ENCODE results near the gene FNDC5.

FNDC5 gene

GRCh38 chr1:32825181-32825580 lies 45.5 kb downstream of the FNDC5 start:
- no peak for DNase-seq
- intact Hi-C loops (cut with DNase I): loop anchor here (10.0 kb wide), 1 partner anchor 260 kb away; the partner anchor contains the start of gene AZIN2

GRCh38 chr1:32818804-32819541 lies 51.7 kb downstream of the FNDC5 start:
- intact Hi-C loops (cut with DNase I): no loop called here
- no peak for DNase-seq

GRCh38 chr1:32817815-32818786 lies 52.6 kb downstream of the FNDC5 start:
- intact Hi-C loops (cut with DNase I): no loop called here
- DNase-seq: peak; percentile 29 to 92 (median 49)

GRCh38 chr1:32817159-32817814 lies 53.4 kb downstream of the FNDC5 start, which contains the start of the genes S100PBP and YARS1:
Gene S100PBP, plus strand, starts transcription at chr1:32817653. Its CDS starts 8,447 bp downstream, at chr1:32826100.
Gene YARS1, minus strand, starts transcription at chr1:32817358. Its CDS starts 114 bp downstream, at chr1:32817244.
- intact Hi-C loops (cut with DNase I): no loop called here
- peak; percentile 99 to 100 (median 100) for DNase-seq

- intact Hi-C loops (cut with DNase I): no loop called here
- peak in 1 of 10 donors; percentile 24 for DNase-seq
Measured at GRCh38 chr1:32816676-32817158, 54.0 kb downstream of the FNDC5 start.

- DNase-seq: no peak
- intact Hi-C loops (cut with DNase I): no loop called here
Measured at GRCh38 chr1:32813941-32814739, 56.6 kb downstream of the FNDC5 start.

All from posterior cingulate gyrus (tissue), 11 donors.